Spinal cord (tissue), 10 donors: ENCODE results near the gene CDKL4. TPM values are rescaled to one million over a fixed set of nuclear protein-coding genes. Genes with fewer than 3 reads are reported as not detected.
"Not testable (repeated sequence)": the region's sequence is repeated elsewhere in the genome, so short reads cannot be mapped to it uniquely, and the experiment has no call there.

Experiments
- DNase-seq, 6 donors: peaks; one replicate each; pipeline versions ENCODE4 v3.0.0 to v3.0.0-alpha.2; 2013 to 2015; ENCODE audit warnings: low spot score in 6 of 6, low read depth in 4 of 6
- H3K27ac ChIP-seq: one replicate; pipeline ENCODE4 v1.5.1; 2013; ENCODE audit warnings: low read depth, low read length, control low read depth
- H3K27me3 ChIP-seq: one replicate; pipeline ENCODE4 v1.6.1; 2013; ENCODE audit warnings: low read length; ENCODE audit not compliant: control insufficient read depth, insufficient read depth
- H3K36me3 ChIP-seq: one replicate; pipeline ENCODE4 v1.6.1; 2013; ENCODE audit warnings: low read length; ENCODE audit not compliant: control insufficient read depth, insufficient read depth
- H3K4me1 ChIP-seq: one replicate; pipeline ENCODE4 v1.6.1; 2013; ENCODE audit warnings: low read length; ENCODE audit not compliant: control insufficient read depth, insufficient read depth
- H3K4me3 ChIP-seq: one replicate; pipeline ENCODE4 v1.5.1; 2013; ENCODE audit warnings: low read depth, low read length, control low read depth
- H3K9me3 ChIP-seq: one replicate; pipeline ENCODE4 v1.6.1; 2013; ENCODE audit warnings: low read length; ENCODE audit not compliant: control insufficient read depth, insufficient read depth
- WGBS: methylation state at CpG from one replicate; pipeline ENCODE4 v1.1.5; 2013; ENCODE audit warnings: missing lambda C conversion rate; ENCODE audit not compliant: insufficient coverage; 5-methylcytosine and 5-hydroxymethylcytosine counted together
- polyA plus RNA-seq, 2 donors: library from polyadenylated mRNA; unstranded; fragments of 120-200 nt; gene quantifications; one replicate each; pipeline ENCODE4 v1.2.1, GENCODE V29; 2013; ENCODE audit not compliant: insufficient read length in 2 of 2
- total RNA-seq, 2 donors: library from RNA; depleted of rRNA in 1 of 2; stranded (reverse); fragments of 120-200 nt in 1 of 2; fragments of >200 nt in 1 of 2; gene quantifications; one replicate each; pipeline versions ENCODE4 v1.2.3 to v1.2.4, GENCODE V29; 2013 to 2014
- donor health status: healthy.

CDKL4 gene
- total and polyA plus RNA-seq, 4 donors, result 1.2 to 9.1 (median 2.5) TPM

DNA sequence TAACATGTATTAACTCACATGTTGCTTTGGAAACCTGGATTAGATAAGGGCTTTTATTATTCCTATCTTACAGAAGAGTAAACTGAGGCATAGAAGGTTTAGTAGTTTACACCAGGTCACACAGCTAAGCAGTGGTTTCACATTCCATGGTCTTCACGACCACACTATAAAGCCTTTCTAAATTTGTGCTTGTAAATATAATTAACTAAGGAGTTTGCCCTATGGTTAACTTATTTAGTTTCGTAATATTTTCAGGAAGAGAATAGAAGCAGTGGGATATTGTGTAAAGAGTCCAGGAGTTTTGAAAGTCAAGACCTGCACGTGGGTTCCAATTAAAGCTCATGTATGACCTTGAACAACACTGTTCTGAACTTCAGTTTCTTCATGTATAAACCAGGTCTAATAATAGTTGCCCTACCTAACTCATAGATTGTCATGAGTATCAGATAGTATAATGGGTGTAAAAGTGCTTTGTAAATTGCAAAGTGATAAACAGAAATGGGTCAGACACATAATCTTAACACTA, 103.4 kb downstream of the CDKL4 start:
- Histone ChIP-seq H3K4me1 (no peaks in the 10 kb centered on the region), H3K27me3 (no peaks in the 10 kb centered on the region), H3K4me3 (no peak overlapping the region), H3K9me3 (no peaks in the 10 kb centered on the region), H3K27ac (no peak overlapping the region), H3K36me3 (no peaks in the 10 kb centered on the region)
- no peak for DNase-seq
- no CpG with 5 or more reads among the region's 3 CpGs for WGBS

DNA sequence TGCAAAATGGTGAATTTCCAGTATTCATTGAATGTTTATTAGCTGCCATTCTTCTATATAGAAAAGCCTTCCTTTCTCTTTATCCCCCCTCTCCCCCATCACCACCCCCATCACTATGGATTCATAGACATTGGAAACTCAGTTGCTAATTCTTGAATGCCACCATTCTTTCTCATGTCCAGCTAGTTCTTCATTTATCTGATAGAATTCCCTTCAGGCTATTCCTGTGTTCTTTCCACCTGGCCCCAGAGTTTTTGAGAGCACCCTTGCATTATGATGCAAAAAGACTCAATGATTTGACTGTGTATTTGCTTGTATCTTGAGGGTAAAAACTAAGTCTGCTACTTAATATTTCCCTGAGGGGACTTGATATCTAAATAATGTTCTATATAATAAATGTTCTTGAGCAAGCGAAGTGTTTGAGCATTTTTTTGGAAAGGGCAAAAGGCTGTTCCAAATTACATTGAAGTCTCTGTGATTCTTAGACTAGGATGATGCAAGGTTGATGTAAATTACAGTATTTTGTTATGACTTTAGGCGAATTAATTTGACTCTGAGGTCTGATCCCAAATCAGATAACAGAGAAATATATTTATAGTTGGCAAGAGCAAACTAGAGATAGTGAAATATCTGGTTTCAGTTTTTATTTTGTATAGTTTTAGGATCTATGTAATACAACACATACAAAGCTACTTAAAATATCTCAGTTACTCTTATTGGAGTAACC, 104.1 kb downstream of the CDKL4 start:
- no peak overlapping the region for H3K27ac ChIP-seq
- no peak overlapping the region for H3K4me3 ChIP-seq
- WGBS, result no CpG with 5 or more reads among the region's 2 CpGs
- DNase-seq, result no peak
- H3K9me3 ChIP-seq, result no peaks in the 10 kb centered on the region
- H3K27me3 ChIP-seq, result no peaks in the 10 kb centered on the region
- H3K4me1 ChIP-seq, result no peaks in the 10 kb centered on the region
- H3K36me3 ChIP-seq, result no peaks in the 10 kb centered on the region

DNA sequence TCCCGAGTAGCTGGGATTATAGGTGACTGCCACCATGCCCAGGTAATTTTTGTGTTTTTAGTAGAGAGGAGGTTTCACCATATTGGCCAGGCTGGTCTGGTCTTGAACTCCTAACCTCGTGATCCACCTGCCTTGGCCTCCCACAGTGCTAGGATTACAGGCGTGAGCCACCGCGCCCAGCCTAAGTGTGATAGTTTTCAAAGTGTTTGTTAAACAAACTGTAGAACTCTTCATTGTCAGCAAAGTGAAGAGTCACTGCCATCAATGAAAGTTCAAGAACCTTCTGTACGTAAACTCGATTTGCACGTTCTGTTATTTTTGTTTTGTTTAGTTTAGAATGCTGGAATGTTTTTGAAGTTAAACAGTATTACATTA, 104.9 kb downstream of the CDKL4 start:
- DNase-seq, result no peak
- Histone ChIP-seq H3K27me3 (no peaks in the 10 kb centered on the region), H3K4me3 (no peak overlapping the region), H3K36me3 (no peaks in the 10 kb centered on the region), H3K9me3 (no peaks in the 10 kb centered on the region), H3K4me1 (no peaks in the 10 kb centered on the region), H3K27ac (no peak overlapping the region)
- whole genome bisulfite sequencing, result 97% methylated on average over 4 of the region's 8 CpGs

DNA sequence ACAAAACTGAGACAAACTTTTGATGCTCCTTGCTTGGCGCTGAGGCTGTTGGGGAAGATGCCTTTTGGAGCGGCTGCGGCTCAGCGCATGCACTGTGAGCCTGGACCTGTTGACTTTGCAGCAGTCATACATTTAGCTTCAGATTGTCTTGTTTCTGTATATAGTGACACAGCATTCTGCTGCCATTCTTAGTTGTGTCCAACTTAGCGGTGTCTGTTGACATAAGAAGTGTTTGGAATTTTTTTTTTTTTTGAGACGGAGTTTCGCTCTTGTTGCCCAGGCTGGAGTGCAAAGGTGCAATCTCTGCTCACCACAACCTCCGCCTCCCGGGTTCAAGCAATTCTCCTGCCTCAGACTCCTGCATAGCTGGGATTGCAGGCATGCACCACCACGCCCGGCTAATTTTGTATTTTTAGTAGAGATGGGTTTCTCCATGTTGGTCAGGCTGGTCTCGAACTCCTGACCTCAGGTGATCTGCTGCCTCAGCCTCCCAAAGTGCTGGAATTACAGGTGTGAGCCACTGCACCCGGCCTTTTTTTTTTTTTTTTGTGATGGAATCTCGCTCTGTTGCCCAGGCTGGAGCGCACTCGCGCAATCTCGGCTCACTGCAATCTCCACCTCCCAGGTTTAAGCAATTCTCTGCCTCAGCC, 105.5 kb downstream of the CDKL4 start:
- not testable (repeated sequence) for H3K27ac ChIP-seq, DNase-seq, H3K4me1 ChIP-seq, H3K27me3 ChIP-seq, H3K36me3 ChIP-seq, H3K9me3 ChIP-seq, H3K4me3 ChIP-seq
- WGBS, result 97% methylated on average over 7 of the region's 18 CpGs

DNA sequence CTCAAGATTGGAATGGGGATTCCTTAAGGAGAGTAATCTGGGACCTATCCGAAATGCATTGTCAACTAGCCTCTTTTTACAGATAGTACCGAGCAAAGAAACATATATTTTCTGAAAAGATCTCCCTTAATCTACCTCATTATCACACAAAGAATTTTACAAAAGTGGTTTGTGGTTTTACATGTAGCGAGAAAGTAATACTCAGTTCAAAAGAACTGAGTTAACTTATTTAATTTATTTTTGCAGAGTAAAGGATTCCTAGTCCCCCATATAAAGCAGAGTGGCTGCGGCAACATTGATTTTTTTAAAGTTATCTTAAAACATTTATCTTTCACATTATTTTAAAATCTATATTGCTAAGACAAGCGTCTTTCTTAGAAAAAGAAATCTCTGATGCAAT, 107.0 kb downstream of the CDKL4 start:
- no peaks in the 10 kb centered on the region for H3K36me3 ChIP-seq
- DNase-seq, result no peak
- no peak overlapping the region for H3K4me3 ChIP-seq
- H3K9me3 ChIP-seq, result no peaks in the 10 kb centered on the region
- no CpG with 5 or more reads among the region's 5 CpGs for WGBS
- no peak overlapping the region for H3K27ac ChIP-seq
- no peaks in the 10 kb centered on the region for H3K4me1 ChIP-seq
- H3K27me3 ChIP-seq, result no peaks in the 10 kb centered on the region

GRCh38 chr2:39135690-39136259, 108.0 kb downstream of the CDKL4 start:
- WGBS, result 92% methylated on average over 2 of the region's 5 CpGs
- H3K27me3 ChIP-seq, result no peaks in the 10 kb centered on the region
- no peak for DNase-seq

GRCh38 chr2:39133215-39133851, 110.4 kb downstream of the CDKL4 start:
- WGBS, result 85% methylated on average over 2 of the region's 3 CpGs
- H3K27ac ChIP-seq, result no peak overlapping the region

More at GRCh38 chr2:39135690-39136259, 108.0 kb downstream of the CDKL4 start:
- no peak overlapping the region for H3K4me3 ChIP-seq
- no peak overlapping the region for H3K27ac ChIP-seq
- H3K9me3 ChIP-seq, result no peaks in the 10 kb centered on the region
- H3K36me3 ChIP-seq, result no peaks in the 10 kb centered on the region
- no peaks in the 10 kb centered on the region for H3K4me1 ChIP-seq

DNA sequence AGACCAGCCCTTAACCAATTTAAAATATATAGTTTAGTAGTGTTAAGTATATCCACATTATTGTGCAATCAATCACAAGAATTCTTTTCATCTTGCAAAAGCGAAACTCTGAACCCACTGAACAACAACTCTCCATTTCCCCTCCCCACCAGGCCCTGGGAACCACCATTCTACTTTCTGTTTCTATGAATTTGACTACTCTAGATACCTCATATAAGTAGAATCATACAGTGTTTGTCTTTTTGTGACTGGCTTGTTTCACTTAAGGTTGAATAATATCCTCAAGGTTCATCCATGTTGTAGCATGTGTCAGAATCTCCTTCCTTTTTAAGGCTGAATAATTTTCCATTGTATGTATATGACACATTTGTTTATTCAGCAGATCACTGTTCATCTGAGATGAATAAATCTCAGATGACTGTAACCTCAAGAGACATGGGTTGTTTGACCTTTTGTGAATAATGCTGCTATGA, 114.8 kb downstream of the CDKL4 start:
- H3K36me3 ChIP-seq, result no peaks in the 10 kb centered on the region
- no peak overlapping the region for H3K4me3 ChIP-seq
- H3K27me3 ChIP-seq, result no peaks in the 10 kb centered on the region
- no peak overlapping the region for H3K27ac ChIP-seq
- no CpG with 5 or more reads among the region's 1 CpG for WGBS
- peaks cover under 1% of the 10 kb centered on the region for H3K4me1 ChIP-seq
- no peak for DNase-seq
- no peaks in the 10 kb centered on the region for H3K9me3 ChIP-seq

More at GRCh38 chr2:39133215-39133851, 110.4 kb downstream of the CDKL4 start:
- no peaks in the 10 kb centered on the region for H3K9me3 ChIP-seq
- DNase-seq, result no peak
- no peaks in the 10 kb centered on the region for H3K4me1 ChIP-seq
- H3K27me3 ChIP-seq, result no peaks in the 10 kb centered on the region
- H3K36me3 ChIP-seq, result no peaks in the 10 kb centered on the region
- no peak overlapping the region for H3K4me3 ChIP-seq

- H3K27me3 ChIP-seq, result no peaks in the 10 kb centered on the region
- WGBS, result no CpG with 5 or more reads among the region's 1 CpG
- H3K4me1 ChIP-seq, result peaks cover 8% of the 10 kb centered on the region
- no peak overlapping the region for H3K4me3 ChIP-seq
- H3K27ac ChIP-seq, result no peak overlapping the region
- no peak for DNase-seq
- H3K9me3 ChIP-seq, result no peaks in the 10 kb centered on the region
- H3K36me3 ChIP-seq, result no peaks in the 10 kb centered on the region
These were observed 115.8 kb downstream of the CDKL4 start for GRCh38 chr2:39127973-39128372.
